AG08396 (cell line): ENCODE measurements around the gene RPS16.
"Not testable (repeated sequence)": the region's sequence is repeated elsewhere in the genome, so short reads cannot be mapped to it uniquely, and the experiment has no call there.

Experiments used
- DNase-seq: peaks from one replicate; pipeline ENCODE4 v3.0.0; 2012; ENCODE audit warnings: low spot score, mixed read lengths

RPS16 gene

DNA sequence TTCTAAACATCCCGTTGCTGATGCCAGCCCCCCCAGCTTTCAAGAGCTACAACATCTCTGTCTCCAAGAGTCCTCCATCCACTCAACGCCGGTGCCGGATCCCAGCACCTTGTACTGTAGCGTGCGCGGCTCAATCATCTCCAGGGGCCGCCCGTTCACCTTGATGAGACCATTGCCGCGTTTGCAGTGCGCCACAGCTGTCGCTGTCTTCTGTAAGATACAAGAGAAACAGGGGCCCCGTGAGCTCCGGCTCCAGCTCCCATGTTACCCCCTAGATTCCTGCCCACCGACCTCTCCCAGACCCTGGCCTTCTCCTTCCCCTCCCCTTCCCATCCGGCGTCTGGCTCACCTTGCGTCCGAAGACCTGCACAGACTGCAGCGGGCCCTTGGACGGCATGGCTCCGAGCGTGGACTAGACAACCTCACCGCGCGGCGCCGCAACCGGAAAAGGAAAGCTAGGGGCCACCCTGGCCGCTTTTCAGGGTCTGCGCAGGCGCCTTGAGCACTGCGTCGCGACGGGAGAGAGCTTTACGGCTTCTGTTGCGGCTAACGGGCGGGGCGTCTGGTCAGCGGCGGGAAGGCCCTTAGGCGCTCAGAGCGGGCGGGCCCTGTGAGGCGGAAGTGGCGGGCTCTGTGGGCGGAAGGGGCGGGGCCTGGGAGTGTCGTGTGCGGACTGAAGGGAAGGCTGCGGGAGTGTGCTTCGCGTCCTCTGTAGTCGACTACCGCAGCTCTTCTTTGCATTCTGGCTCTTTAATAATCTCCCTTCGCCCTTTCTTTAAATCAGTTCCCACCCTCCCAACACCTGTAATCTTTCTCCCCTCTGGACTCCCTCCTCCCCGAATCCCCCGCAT is at the start of gene RPS16:
RPS16 (minus strand) TSS at position 451 of the 851 bp plus-strand sequence; CDS start at position 397, 54 bp downstream.
- DNase-seq, result peak; percentile 95

GRCh38 chr19:39483141-39483540 is 47.4 kb upstream of the RPS16 start:
- no peak for DNase-seq

DNA sequence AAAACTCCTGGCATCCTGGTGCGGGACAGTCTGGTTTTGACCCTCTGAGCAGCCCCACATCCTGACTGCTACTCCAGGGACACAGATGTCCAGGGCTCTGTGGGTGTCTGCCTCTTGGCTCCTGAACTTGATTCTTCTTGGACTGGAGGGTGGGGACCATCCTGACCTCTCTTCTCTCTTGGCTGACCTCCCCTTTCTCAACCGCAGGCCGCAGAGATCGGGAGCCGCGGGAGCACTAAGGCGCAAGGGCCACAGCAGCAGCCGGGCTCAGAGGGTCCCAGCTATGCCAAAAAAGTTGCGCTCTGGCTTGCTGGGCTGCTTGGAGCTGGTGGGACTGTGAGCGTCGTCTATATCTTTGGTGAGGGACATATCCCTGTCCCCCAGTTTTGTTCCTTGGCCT is 45.9 kb upstream of the RPS16 start:
- DNase-seq, result no peak

GRCh38 chr19:39481229-39481545 is 45.4 kb upstream of the RPS16 start:
- DNase-seq, result no peak

DNA sequence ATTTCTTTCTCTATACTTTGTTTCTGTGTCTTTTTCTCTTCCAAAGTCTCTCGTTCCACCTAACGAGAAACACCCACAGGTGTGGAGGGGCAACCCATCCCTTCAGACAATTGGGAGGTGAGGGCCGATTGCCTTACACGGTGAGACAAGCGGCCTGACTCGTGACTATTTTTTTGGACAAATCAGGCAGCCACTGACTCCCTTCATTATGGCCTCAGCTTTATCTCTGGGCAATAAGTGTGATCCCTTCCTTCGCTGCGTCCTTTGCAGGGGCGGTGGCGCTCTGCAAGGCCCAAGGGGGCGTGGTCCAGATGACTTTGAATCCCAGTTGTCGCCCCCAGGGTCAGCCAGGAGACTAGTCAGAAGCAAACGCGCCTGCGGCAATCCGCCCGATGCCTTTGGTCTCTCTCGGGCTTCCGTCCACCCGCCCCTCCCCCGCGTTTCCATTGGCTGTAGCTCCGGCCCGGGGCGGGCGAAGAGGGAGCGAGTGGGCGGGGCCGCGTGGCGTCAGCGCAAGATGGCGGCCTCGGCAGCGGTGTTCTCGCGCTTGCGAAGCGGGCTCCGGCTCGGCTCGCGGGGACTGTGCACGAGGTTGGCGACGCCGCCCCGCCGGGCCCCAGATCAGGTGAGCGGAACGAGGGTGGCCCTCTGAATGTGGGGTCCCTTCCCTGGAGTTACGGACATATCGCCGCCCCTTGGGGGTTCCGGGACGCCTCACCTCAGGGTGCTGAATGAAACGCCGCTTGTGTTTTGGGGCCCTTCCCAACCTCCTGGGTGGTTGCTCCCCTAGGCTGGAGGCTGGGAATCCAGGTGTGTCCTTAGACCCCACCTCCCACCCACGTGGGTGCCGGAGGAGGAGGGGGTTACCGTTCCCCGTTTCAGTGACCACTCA is 44.8 kb upstream of the RPS16 start, which contains the start of gene TIMM50:
TIMM50 (plus strand) TSS at position 502 of the 892 bp plus-strand sequence; CDS start at position 518, 16 bp downstream.
- DNase-seq, result peak; percentile 95

DNA sequence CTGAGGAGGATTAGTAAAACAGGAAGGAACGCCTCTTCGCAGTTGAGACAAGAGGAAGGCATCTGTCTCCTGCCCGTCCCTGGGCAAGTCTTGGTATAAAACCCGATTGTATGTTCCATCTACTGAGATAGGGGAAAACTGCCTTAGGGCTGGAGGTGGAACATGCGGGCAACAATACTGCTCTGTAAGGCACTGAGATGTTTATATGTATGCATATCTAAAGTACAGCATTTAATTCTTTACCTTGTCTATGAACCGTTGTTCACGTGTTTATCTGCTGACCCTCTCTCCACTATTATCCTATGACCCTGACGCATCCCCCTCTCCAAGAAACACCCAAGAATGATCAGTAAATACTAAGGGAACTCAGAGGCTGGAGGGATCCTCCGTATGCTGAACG is 44.2 kb upstream of the RPS16 start:
- no peak for DNase-seq

DNA sequence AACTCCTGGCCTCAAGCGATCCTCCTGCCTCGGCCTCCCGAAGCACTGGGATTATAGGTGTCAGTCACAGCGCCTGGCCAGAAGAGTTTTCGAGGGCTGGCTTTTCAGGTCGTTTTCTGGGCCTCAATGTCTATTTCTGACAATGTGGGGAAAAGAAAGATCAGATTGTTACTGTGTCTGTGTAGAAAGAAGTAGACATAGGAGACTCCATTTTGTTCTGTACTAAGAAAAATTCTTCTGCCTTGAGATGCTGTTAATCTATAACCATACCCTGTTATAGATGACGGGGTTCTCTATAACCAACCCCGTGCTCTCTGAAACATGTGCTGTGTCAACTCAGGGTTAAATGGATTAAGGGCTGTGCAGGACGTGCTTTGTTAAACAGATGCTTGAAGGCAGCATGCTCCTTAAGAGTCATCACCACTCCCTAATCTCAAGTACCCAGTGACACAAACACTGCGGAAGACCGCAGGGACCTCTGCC is 43.6 kb upstream of the RPS16 start:
- not testable (repeated sequence) for DNase-seq

DNA sequence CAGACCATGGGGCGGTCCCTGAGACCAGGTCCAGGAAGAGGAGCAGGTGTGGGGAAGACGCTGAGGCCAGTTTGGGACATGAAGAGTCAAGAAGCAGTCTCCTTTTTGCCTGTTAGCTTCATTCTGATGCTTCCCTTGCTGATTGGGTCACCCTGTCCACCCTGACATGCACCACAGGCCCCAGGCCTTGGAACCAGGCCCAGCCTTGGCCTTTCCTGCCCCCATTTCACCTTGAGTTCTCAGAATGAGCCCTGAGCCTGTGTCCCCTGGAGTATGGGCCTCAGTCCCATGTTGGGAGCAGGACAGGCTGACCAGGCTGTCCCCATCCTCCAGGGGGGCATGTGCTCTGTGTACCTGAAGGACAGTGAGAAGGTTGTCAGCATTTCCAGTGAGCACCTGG is 40.0 kb upstream of the RPS16 start:
- no peak for DNase-seq

- peak; percentile 61 for DNase-seq
Observed at GRCh38 chr19:39474139-39474620, 38.4 kb upstream of the RPS16 start.

- DNase-seq, result no peak
Observed at GRCh38 chr19:39473443-39473960, 37.8 kb upstream of the RPS16 start.

- DNase-seq, result no peak
Observed at GRCh38 chr19:39472746-39473442, 37.1 kb upstream of the RPS16 start.

GRCh38 chr19:39471756-39472536 is 36.2 kb upstream of the RPS16 start:
- DNase-seq, result no peak

GRCh38 chr19:39470724-39471339 is 35.1 kb upstream of the RPS16 start:
- DNase-seq, result no peak

DNA sequence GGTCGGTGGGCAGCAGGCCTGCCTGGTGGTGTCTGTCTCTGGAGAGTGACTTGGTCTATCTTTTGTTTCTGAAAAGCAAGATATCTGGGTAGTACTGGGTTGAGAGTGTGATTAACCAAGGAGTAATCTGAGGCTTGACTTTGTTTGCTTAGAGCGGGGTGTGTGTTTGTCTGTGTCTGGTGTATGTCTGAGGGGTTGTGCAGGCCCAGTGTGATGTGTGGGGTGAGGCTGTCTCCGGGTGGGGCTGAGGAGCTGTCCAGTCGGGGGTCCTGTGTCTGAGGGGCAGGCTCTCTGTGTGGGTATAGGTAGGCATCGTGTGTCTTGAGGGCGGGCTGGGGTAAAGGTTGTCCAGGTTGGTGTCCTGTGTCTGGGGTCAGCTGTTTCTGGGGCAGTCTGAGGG is 33.8 kb upstream of the RPS16 start:
- no peak for DNase-seq

GRCh38 chr19:39469036-39469435 is 33.3 kb upstream of the RPS16 start:
- DNase-seq, result no peak

DNA sequence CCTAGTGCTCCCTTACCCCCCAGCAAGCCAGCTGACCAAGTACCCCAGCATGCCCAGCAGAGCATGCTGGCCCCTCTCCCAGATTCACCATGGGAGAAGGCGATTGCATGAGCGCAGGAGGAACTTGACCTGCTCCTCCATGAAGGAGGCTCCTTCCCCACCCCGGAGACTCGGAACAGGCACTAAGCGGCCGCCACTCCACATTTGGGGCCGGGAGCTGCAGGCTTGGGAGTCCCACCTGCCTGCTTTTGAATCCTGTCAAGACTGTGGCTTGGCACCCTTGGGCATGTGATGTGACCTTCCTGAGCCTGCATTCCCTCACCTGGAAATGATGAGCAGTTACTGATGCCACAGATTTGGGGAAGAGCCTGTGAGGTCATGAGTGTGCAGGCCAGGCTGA is 32.2 kb upstream of the RPS16 start:
- no peak for DNase-seq

GRCh38 chr19:39465956-39466747 is 30.4 kb upstream of the RPS16 start:
- no peak for DNase-seq

GRCh38 chr19:39463403-39463802 is 27.7 kb upstream of the RPS16 start:
- DNase-seq, result no peak

DNA sequence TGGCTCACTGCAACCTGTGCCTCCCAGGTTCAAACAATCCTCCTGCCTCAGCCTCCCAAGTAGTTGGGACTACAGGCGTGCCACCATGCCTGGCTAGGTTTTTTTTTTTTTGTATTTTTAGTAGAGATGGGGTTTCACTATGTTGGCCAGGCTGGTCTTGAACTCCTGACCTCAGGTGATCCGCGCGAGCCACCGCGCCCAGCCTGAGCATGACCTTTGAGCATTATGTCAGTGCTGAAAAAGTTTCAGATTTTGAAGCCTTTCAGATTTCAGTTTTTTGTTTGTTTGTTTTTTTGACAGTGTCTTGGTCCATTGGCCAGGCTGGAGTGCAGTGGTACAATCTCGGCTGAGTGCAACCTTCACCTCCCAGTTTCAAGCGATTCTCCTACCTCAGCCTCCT is 15.5 kb upstream of the RPS16 start:
- DNase-seq, result not testable (repeated sequence)
